Neutrophil (primary cell): ENCODE data around the gene STPG1.
"Not testable (repeated sequence)": the region's sequence is repeated elsewhere in the genome, so short reads cannot be mapped to it uniquely, and the experiment has no call there.

Experiments
- H3K27ac ChIP-seq: fragments of 200-600 bp; sonication (generic); 2 replicates; pipeline ENCODE4 v1.5.1; 2016; ENCODE audit warnings: mild to moderate bottlenecking, moderate library complexity
- H3K27me3 ChIP-seq: fragments of 200-600 bp; sonication (generic); 2 replicates; pipeline ENCODE4 v1.6.0; 2016; ENCODE audit warnings: mild to moderate bottlenecking
- H3K36me3 ChIP-seq: fragments of 200-600 bp; sonication (generic); 2 replicates; pipeline ENCODE4 v1.5.1; 2017
- H3K4me1 ChIP-seq, 2 experiments: fragments of 200-600 bp in 1 of 2; sonication (generic) in 1 of 2; 1 replicate in 1 of 2; 2 replicates in 1 of 2; pipeline versions ENCODE4 v1.5.1 to v1.6.1; 2013 to 2016; ENCODE audit warnings: low read depth in 1 of 2, low read length in 1 of 2, mild to moderate bottlenecking in 1 of 2, moderate library complexity in 1 of 2; ENCODE audit not compliant: control insufficient read depth in 1 of 2, insufficient read depth in 1 of 2
- H3K4me3 ChIP-seq, 2 experiments: fragments of 200-600 bp in 1 of 2; sonication (generic) in 1 of 2; 1 replicate in 1 of 2; 2 replicates in 1 of 2; pipeline ENCODE4 v1.5.1; 2013 to 2016; ENCODE audit warnings: low read depth in 1 of 2, low read length in 1 of 2, mild to moderate bottlenecking in 1 of 2, moderate library complexity in 1 of 2
- H3K9me3 ChIP-seq: fragments of 200-600 bp; sonication (generic); 2 replicates; pipeline ENCODE4 v1.5.1; 2016
- CTCF ChIP-seq: fragments of 200-600 bp; sonication (generic); IDR thresholded peaks from 2 replicates; pipeline ENCODE4 v1.5.1; 2016; ENCODE audit warnings: antibody characterized with exemption

The STPG1 gene, protein sequence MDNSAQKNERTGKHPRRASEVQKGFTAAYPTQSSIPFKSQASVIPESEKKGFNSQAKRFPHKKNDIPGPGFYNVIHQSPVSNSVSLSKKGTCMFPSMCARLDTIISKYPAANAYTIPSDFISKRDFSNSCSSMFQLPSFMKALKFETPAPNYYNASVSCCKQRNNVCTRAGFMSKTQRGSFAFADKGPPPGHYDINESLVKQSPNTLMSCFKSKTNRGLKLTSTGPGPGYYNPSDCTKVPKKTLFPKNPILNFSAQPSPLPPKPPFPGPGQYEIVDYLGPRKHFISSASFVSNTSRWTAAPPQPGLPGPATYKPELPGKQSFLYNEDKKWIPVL

GRCh38 chr1:24413350-24414163 lies at the start of gene STPG1:
TSS of gene STPG1 (minus strand) at chr1:24413782. CDS start at chr1:24401388, 12,394 bp downstream.
- TF ChIP-seq CTCF, result peak; percentile 32
- H3K4me1 ChIP-seq, result peaks cover 33% of the 10 kb centered on the region in 2 experiments

DNA sequence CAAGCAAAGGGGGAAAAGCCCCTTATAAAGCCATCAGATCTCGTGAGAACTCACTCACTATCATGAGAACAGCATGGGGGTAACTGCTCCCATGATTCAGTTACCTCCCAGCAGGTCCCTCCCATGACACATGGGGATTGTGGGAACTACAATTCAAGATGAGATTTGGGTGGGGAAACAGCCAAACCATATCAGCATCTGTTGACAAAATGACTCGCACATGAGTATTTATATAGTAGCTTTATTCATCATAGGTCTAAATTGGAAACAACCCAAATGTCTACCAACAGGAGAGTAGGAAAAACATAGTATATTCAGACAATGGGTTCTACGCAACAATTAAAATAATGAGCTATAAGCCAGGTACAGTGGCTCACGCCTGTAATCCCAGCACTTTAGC lies 48.5 kb upstream of the STPG1 start:
- H3K27ac ChIP-seq, H3K27me3 ChIP-seq: not testable (repeated sequence)
- peaks cover 87% of the 10 kb centered on the region for H3K36me3 ChIP-seq

More at GRCh38 chr1:24413350-24414163, at the start of gene STPG1:
- H3K27me3 ChIP-seq, result no peaks in the 10 kb centered on the region
- H3K9me3 ChIP-seq, result no peaks in the 10 kb centered on the region
- H3K27ac ChIP-seq, result peak within 1 kb of the TSS; percentile 54
- no peaks in the 10 kb centered on the region for H3K36me3 ChIP-seq
- H3K4me3 ChIP-seq, result peak within 1 kb of the TSS; percentile 62 to 84

DNA sequence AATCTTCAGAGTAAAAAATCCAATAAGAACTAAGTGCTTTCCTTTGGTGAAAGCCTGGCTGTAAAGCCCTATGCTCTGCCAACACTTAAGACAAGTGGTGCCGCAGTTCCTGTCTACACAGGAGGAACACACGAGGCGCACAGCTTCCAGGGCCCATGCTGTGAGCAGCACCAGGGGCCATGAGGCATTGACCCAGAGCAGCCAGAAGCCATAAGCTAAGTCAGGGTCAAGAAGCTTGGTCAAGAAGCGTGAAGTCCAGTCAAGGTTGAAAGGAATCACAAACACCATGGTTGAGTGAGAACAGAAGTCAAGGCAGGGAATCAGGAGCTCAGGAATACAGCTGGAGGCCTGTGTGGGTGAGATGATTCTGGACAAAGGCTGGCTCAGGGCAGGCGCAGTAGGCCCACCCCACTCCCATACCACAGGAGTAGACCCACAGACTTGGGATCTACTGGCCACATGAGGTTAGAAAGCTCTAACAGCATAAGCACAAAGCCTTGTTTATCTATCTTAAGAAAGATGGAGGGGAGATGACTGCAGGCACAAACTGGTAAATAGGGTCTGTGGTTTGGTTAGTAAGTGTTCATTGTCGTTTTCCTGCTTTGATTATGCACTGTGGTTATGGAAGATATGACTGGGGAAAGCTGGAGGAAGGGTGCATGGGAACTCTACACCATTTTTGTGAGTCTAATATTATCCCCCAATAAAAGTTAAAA lies 46.1 kb upstream of the STPG1 start:
- Histone ChIP-seq H3K27me3 (no peaks in the 10 kb centered on the region), H3K36me3 (peaks cover 87% of the 10 kb centered on the region), H3K4me3 (no peak overlapping the region), H3K4me1 (no peaks in the 10 kb centered on the region), H3K9me3 (no peaks in the 10 kb centered on the region), H3K27ac (no peak overlapping the region)
- TF ChIP-seq CTCF, result no peak

More for the DNA sequence above, 48.5 kb upstream of the STPG1 start:
- H3K4me1 ChIP-seq, H3K9me3 ChIP-seq, H3K4me3 ChIP-seq: not testable (repeated sequence)

- Histone ChIP-seq H3K9me3 (no peaks in the 10 kb centered on the region), H3K4me1 (no peaks in the 10 kb centered on the region), H3K36me3 (peaks cover 89% of the 10 kb centered on the region), H3K27ac (no peak overlapping the region), H3K4me3 (no peak overlapping the region), H3K27me3 (no peaks in the 10 kb centered on the region)
- TF ChIP-seq CTCF, result no peak
Observed at GRCh38 chr1:24457866-24458265, 44.3 kb upstream of the STPG1 start.

- Histone ChIP-seq H3K4me1 (no peaks in the 10 kb centered on the region), H3K27me3 (no peaks in the 10 kb centered on the region), H3K27ac (no peak overlapping the region), H3K36me3 (peaks cover 94% of the 10 kb centered on the region), H3K9me3 (no peaks in the 10 kb centered on the region), H3K4me3 (no peak overlapping the region)
- no peak for TF ChIP-seq CTCF
Observed at GRCh38 chr1:24455272-24455671, 41.7 kb upstream of the STPG1 start.
